Upper lobe of right lung (tissue), 1 donor: ENCODE results near the gene CLCNKB. TPM values are rescaled to one million over a fixed set of nuclear protein-coding genes. Genes with fewer than 3 reads are reported as not detected.

Experiments
- ATAC-seq: fragments of 200-7000 bp; cut with Tn5 transposase; one replicate; pipeline ENCODE4 v1.9.1; 2020; ENCODE audit warnings: mild to moderate bottlenecking, moderate library complexity
- DNase-seq: peaks from one replicate; pipeline ENCODE4 v3.0.0-alpha.2; 2020
- H3K27ac ChIP-seq: fragments of 200-600 bp; one replicate; pipeline ENCODE4 v1.8.0; 2022
- H3K27me3 ChIP-seq: fragments of 200-600 bp; one replicate; pipeline ENCODE4 v1.8.0; 2022; ENCODE audit warnings: mild to moderate bottlenecking
- H3K36me3 ChIP-seq: fragments of 200-600 bp; one replicate; pipeline ENCODE4 v1.8.0; 2022
- H3K4me1 ChIP-seq: fragments of 200-600 bp; one replicate; pipeline ENCODE4 v1.8.0; 2022
- H3K4me3 ChIP-seq: fragments of 200-600 bp; one replicate; pipeline ENCODE4 v1.8.0; 2022; ENCODE audit warnings: mild to moderate bottlenecking
- H3K9me3 ChIP-seq: fragments of 200-600 bp; one replicate; pipeline ENCODE4 v1.8.0; 2022
- CTCF ChIP-seq: fragments of 200-600 bp; IDR thresholded peaks from one replicate; pipeline ENCODE4 v1.8.0; 2022; ENCODE audit warnings: antibody characterized with exemption
- intact Hi-C: fragments of 100-400 bp; cut with DNase I; formaldehyde crosslinking; loops from one replicate; pipeline ENCODE4 v1.11.0; 2022
- long read RNA-seq: library from polyadenylated mRNA; unstranded; transcript quantifications from one replicate; pipeline ENCODE4 v2.0.0, GENCODE V29; 2021
- total RNA-seq: library from RNA; stranded (reverse); fragmentation: NEBNext Ultra II Directional; extraction: Animal tissue kit (Norgen Biotek cat#: 25700); gene quantifications from one replicate; pipeline ENCODE4 v1.2.1, GENCODE V29; 2021
- donor health status: DM: no; HTN: yes; CAD: no; lungs with severe emphysema.

The CLCNKB gene
- 0.35 TPM for total RNA-seq
- long read RNA-seq, partial matches to known transcripts: 0 of 1 reads
- long read RNA-seq, other reads (novel, unspliced or antisense): 0 of 1 reads

GRCh38 chr1:16043521-16043920, at the start of gene CLCNKB:
Gene CLCNKB (plus strand): TSS chr1:16043782. CDS start chr1:16044493, 711 bp downstream.
- peaks cover 1% of the 10 kb centered on the region for H3K4me1 ChIP-seq
- no peak within 1 kb of the TSS for H3K27ac ChIP-seq
- no peaks in the 10 kb centered on the region for H3K36me3 ChIP-seq
- ATAC-seq: peak; percentile 47
- no peaks in the 10 kb centered on the region for H3K27me3 ChIP-seq
- intact Hi-C loops: no loop called here
- no peak for TF ChIP-seq CTCF
- DNase-seq: no peak
- H3K9me3 ChIP-seq: no peaks in the 10 kb centered on the region
- H3K4me3 ChIP-seq: no peak within 1 kb of the TSS

GRCh38 chr1:15994081-15994480, 49.5 kb upstream of the CLCNKB start:
- Histone ChIP-seq H3K27ac (no peak overlapping the region), H3K4me3 (no peak overlapping the region), H3K4me1 (no peaks in the 10 kb centered on the region), H3K36me3 (no peaks in the 10 kb centered on the region), H3K9me3 (no peaks in the 10 kb centered on the region), H3K27me3 (no peaks in the 10 kb centered on the region)
- ATAC-seq (no peak), DNase-seq (no peak)
- no peak for TF ChIP-seq CTCF
- intact Hi-C loops: loop anchor here (10.0 kb wide), 1 partner anchor 179 kb away; no protein-coding TSS in a partner anchor

- no peak overlapping the region for H3K27ac ChIP-seq
- H3K4me3 ChIP-seq: no peak overlapping the region
- no peaks in the 10 kb centered on the region for H3K4me1 ChIP-seq
- DNase-seq (peak; percentile 83), ATAC-seq (peak; percentile 92)
- H3K27me3 ChIP-seq: no peaks in the 10 kb centered on the region
- no peaks in the 10 kb centered on the region for H3K36me3 ChIP-seq
- H3K9me3 ChIP-seq: no peaks in the 10 kb centered on the region
- intact Hi-C loops: loop anchor here (10.0 kb wide), 1 partner anchor 180 kb away; no protein-coding TSS in a partner anchor
- TF ChIP-seq CTCF: peak; percentile 86
Measured at GRCh38 chr1:15994590-15995351, 48.8 kb upstream of the CLCNKB start.

- DNase-seq (no peak), ATAC-seq (no peak)
- Histone ChIP-seq H3K4me3 (no peak overlapping the region), H3K27ac (no peak overlapping the region), H3K4me1 (no peaks in the 10 kb centered on the region), H3K36me3 (no peaks in the 10 kb centered on the region), H3K9me3 (no peaks in the 10 kb centered on the region), H3K27me3 (no peaks in the 10 kb centered on the region)
- TF ChIP-seq CTCF: no peak
- intact Hi-C loops: loop anchor here (10.0 kb wide), 1 partner anchor 182 kb away; no protein-coding TSS in a partner anchor
Measured at GRCh38 chr1:15997076-15997585, 46.5 kb upstream of the CLCNKB start.

- no peak overlapping the region for H3K27ac ChIP-seq
- H3K4me3 ChIP-seq: no peak overlapping the region
- no peaks in the 10 kb centered on the region for H3K36me3 ChIP-seq
- H3K27me3 ChIP-seq: no peaks in the 10 kb centered on the region
- DNase-seq (no peak), ATAC-seq (no peak)
- H3K4me1 ChIP-seq: no peaks in the 10 kb centered on the region
- no peaks in the 10 kb centered on the region for H3K9me3 ChIP-seq
- intact Hi-C loops: loop anchor here (10.0 kb wide), 1 partner anchor 183 kb away; no protein-coding TSS in a partner anchor
- no peak for TF ChIP-seq CTCF
Measured at GRCh38 chr1:15997637-15998280, 45.8 kb upstream of the CLCNKB start.
